Cortex of kidney (tissue), 1 donor: ENCODE results near the gene NDUFV2.
"Not testable (repeated sequence)": the region's sequence is repeated elsewhere in the genome, so short reads cannot be mapped to it uniquely, and the experiment has no call there.

Source experiments
- DNase-seq: peaks from one replicate; lab custom pipeline; 2025; lab: John Stamatoyannopoulos, UW

NDUFV2 gene

DNA sequence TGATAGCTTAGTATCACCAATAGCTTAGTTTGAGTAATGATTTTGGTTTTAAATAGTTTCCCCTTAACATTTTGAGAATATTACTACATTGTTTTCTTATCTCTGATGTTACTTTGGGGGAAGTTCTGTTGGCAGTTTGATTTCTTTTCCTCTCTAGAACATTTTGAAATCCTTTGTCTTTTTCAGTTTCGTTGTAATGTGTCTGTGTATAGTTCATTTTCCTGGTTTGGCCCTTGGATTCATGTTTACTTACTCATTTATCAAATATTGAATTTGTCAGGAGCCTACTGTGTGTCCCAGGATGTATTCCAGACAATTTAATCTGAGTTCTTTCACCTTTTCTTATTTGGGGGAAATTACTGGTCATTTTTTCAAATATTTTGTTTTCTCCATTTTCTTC is 50.8 kb downstream of the NDUFV2 start:
- DNase-seq, result no peak

DNA sequence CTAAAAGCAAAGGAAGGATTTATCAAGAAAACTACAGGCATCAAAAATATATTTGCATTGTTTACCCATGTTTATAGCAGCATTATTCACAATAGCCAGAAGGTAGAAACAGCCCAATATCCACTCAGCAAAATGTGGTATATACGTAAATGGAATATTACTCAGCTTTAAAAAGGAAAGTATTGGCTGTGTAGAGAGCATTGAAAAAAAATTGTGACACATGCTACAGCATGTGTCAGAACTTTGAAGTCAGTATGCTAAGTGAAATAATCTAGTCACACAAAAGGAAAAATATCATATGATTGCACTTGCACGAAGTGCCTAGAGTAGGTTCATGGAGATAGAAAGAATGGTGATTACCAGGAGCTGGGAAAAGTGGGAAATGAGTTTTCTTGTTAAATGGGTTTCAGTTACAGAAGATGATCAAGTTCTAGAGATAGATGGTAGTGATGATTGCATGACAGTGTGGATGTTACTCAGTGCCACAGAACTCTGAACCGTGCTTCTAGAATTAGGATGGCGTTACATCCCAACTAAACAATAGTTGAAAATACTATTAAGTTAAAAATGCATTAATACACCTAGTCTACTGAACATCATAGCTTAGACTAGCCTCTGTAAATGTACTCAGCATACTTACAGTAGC is 54.2 kb downstream of the NDUFV2 start:
- DNase-seq, result no peak

DNA sequence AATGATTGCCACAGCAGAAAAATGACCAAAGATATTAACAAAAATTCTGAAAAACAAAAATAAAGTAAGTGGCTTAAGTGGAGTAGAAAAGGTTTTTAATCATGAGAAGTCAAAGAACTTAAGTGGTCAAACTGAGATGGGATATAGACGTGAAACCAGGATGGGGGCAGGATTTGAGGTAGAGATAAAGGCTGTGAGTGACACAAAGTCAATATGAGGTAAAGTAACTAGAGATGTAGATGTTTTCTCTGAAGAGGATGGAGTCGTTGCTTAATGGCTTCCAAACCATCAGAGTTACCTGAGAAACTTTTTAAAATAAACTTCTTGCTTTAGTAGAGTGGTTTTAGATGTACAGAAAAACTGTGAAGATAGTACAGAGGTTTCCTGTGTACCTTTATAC is 55.3 kb downstream of the NDUFV2 start:
- DNase-seq, result no peak

DNA sequence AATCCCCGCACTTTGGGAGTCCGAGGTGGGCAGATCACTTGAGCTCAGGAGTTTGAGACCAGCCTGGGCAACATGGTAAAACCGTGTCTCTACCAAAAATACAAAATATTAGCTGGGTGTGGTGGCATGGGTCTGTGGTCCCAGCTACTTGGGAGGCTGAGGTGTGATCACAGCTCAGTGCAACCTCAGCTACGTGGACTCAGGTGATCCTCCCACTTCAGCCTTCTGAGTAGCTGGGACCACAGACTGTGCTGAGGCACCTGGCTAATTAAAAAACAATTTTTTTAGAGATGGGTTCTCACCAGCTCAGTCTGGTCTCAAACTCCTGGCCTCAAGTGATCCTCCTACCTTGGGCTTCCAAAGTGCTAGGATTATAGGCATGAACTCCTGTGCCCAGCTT is 57.5 kb downstream of the NDUFV2 start:
- DNase-seq, result no peak

DNA sequence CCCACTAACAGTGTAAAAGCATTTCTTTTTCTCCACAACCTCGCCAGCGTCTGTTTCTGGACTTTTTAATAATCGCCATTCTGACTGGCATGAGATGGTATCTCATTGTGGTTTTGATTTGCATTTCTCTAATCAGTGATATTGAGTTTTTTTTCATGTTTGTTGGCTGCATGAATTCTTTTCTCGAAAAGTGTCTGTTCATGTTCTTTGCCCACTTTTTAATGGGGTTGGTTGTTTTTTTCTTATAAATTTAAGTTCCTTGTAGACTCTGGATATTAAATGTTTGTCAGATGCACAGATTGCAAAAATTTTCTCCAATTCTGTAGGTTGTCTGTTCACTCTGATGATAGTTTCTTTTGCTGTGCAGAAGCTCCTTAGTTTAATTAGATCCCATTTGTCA is 60.2 kb downstream of the NDUFV2 start:
- DNase-seq, result not testable (repeated sequence)

DNA sequence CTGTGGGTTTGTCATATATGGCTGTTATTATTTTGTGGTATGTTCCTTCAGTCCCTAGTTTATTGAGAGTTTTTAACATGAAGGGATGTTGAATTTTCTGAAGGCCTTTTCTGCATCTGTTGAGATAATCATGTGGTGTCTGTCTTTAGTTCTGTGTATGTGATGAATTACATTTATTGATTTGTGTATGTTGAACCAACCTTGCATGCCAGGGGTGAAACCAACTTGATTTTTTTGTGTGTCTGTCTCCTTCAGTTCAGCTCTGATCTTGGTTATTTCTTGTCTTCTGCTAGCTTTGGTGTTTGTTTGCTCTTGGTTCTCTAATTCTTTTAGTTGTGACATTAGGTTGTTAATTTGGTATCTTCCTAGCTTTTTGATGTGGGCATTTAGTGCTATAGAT is 61.6 kb downstream of the NDUFV2 start:
- DNase-seq, result not testable (repeated sequence)

DNA sequence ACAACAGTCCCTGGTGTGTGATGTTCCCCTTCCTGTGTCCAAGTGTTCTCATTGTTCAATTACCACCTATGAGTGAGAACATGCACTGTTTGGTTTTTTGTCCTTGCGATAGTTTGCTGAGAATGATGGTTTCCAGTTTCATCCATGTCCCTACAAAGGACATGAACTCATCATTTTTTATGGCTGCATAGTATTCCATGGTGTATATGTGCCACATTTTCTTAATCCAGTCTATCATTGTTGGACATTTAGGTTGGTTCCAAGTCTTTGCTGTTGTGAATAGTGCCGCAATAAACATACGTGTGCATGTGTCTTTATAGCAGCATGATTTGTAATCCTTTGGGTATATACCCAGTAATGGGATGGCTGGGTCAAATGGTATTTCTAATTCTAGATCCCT is 63.4 kb downstream of the NDUFV2 start:
- not testable (repeated sequence) for DNase-seq

DNA sequence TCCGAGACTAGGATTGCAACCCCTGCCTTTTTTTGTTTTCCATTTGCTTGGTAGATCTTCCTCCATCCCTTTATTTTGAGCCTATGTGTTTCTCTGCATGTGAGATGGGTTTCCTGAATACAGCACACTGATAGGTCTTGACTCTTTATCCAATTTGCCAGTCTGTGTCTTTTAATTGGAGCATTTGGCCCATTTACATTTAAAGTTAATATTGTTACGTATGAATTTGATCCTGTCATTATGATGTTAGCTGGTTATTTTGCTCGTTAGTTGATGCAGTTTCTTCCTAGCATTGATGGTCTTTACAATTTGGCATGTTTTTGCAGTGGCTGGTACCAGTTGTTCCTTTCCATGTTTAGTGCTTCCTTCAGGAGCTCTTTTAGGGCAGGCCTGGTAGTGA is 67.0 kb downstream of the NDUFV2 start:
- not testable (repeated sequence) for DNase-seq

DNA sequence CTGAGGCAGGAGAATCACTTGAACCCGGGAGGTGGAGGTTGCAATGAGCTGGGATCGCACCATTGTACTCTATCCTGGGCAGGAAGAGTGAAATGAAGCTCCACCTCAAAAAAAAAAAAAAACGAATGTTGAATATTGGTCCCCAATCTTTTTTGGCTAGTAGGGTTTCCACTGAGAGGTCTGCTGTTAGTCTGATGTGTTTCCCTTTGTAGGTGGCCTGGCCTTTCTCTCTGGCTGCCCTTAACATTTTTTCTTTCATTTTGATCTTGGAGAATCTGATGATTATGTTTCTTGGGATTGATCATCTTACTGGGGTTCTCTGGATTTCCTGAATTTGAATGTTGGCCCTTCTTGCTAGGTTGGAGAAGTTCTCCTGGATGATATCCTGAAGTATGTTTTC is 69.4 kb downstream of the NDUFV2 start:
- not testable (repeated sequence) for DNase-seq

DNA sequence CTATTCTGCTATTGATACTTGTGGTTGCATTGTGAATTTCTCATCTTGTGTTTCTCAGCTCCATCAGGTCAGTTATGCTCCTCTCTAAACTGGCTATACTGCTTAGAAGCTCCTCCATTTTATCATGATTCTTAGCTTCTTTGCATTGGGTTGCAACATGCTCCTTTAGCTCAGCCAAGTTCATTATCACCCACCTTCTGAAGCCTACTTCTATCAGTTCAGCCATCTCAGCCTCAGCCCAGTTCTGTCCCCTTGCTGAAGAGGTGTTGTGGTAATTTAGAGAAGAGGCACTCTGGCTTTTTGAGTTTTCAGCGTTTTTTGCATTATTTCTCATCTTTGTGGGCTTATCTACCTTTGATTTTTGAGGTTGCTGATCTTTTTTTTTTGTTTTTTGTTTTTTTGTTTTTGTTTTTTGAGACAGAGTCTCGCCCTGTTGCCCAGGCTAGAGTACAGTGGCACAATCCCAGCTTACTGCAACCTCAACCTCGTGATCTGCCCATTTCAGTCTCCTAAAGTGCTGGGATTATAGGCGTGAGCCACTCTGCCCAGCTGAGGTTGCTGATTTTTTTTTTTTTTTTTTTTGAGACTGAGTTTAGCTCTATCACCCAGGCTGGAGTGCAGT is 70.1 kb downstream of the NDUFV2 start:
- no peak for DNase-seq

DNA sequence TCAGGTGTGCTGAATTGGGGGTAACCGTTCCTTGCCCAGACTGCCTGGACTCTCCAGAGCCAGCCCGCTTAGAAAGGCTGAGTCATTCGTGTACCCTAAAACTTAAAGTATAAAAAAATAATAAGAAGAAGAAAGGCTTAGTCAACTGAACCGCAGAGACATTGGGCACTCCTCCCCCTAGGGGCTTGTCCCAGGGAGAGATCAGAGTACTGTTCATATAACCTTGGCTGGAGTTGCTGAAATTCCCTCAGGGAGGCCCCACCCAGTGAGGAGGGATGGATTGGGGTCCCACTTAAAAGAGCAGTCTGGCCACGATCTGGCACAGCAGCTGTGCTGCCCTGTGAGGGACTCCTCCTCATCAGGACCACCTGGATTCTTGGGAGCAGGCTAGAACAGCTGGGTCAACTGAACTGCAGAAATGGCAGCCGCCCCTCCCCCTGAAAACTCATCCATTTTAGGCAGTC is 71.3 kb downstream of the NDUFV2 start:
- no peak for DNase-seq

DNA sequence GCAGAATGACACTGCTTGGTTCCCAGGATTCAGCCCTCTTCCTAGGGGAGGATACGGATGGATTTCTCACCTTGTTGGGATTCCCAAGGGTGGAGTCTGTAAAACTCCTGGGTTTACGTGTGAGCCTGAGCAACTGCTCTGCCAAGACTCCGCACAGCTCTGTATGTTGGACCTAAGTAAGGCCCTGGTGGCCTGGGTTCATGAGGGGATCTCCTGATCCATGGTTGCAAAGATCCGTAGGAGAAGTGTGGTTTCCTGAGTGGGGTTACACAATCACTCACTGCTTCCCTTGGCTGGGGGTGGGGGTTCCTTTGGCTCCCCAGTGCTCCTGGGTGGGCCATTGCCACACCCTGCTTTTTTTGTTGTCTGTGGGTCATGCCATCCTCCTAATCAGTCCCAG is 71.8 kb downstream of the NDUFV2 start:
- DNase-seq, result no peak

DNA sequence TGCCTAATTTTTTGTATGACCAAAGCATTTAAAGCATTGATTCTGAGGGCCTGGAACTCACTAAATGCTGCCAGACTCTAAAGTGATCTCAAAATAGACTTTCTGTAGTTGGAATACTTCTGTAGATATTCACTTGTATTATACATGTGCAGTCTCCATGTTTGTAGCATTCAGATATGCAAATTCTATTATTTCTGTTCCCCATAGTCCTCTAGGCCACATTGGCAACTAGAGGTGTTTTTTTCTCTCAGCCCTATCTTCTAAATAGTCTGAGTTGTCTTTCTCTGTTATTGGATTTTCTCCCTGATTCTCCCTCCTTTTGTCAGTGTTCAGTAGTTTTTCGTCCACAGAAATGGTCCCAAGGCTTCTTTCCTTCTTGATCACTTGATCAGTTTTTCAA is 72.6 kb downstream of the NDUFV2 start:
- DNase-seq, result no peak

DNA sequence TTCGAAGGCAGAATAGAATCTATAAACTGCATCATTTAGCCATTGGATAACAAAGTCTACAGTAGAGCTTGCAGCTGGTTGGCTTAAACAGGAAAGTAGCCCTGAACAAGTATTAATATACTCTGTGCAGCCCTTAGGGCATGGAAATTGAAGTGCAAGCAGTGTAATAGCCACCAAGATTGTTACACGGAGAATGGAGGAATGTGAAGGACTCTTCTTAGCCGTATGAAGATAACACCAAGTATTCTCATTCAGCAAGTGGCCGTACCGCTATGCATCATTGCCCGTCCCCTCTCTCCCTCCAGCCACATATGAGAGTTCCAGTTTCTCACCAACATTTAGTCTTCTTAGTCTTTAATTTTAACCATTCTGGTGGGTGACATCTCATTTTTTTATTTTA is 74.5 kb downstream of the NDUFV2 start:
- DNase-seq, result no peak

DNA sequence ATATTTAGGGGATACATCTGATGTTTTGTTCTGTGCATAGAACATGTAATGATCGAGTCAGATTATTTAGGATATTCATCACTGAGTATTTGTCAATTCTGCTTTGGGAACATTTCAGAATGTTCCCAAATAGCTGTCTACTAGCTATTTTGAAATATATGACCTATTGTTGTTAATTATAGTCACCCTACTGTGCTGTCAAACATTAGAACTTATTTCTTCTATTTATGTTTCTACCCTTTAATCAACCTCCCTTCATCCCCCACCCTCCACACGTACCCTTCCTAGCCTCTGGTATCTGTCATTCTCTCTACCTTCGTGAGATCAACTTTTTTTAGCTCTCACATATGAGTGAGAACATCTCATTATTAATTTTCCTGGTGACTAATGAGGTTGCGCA is 75.0 kb downstream of the NDUFV2 start:
- DNase-seq, result no peak

DNA sequence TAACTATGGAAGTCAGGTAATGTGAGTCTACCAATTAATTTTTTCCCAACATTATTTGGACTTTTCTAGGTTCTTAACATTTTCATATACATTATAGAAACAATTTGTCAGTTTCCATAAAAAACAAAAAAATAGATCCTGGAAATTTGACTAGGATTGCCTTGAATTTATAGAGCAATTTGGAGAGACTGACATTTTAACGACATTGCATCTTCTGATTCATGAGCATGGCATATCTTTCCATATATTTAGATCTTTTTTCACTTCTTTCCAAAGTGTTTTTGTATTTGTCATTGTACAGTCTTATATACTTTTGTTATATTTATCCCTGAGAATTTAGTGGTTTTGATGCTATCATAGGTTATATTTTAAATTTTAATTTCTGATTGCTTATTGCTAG is 76.1 kb downstream of the NDUFV2 start:
- DNase-seq, result no peak

DNA sequence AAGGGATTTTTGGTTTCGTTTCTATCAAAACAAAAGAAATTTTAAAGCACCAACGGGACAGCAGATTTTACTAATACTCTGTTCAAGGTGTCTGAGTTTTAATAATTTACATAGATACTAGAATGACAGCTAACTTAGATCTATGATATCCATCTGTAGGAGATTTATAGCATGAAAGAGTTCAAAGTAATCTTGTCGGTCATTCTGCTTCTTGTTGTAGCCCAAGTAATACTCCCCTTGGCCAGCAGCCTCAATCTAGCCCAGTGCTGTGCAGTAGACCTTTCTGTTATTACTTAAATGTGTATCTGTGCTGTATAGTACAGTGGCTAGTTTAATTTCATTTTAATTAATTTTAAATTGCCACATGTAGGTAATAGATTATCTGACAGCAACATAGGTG is 78.8 kb downstream of the NDUFV2 start:
- no peak for DNase-seq

DNA sequence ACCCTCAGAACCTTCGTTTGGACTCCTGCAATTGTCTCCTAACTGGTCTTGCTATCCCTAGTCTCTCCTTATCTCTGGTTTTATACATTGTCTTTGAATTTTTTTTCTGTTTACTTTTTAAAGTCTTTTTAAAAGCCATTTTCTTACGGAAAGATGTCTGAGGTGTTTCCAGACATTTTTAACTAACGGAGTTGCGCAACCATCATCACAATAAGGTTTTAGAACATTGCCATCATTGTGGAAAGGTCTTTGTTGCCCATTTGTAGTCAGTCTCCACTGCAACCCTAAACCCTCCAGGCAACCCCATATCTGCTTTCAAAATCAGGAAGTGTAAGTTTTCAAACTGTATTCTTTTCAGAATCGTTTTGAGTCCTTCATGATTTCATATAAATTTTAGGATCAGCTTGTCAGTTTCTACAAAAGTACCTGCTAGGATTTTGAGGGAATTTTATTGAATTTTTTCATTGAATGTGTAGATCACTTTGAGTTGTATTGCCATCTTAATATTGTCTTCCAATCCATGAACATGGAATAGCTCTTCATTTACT is 80.4 kb downstream of the NDUFV2 start:
- DNase-seq, result no peak
